ENCODE data around the gene STK16. TPM values are rescaled to one million over a fixed set of nuclear protein-coding genes. Genes with fewer than 3 reads are reported as not detected.

Gene STK16
- total RNA-seq, 1 donor from 2014 or later, result 15.2 TPM

- peak in 1 of 2 donors; percentile 90 for DNase-seq (ENCODE audit: low spot score in 2 of 2)
- Histone ChIP-seq H3K4me1 (peaks cover 5 to 22% of the 10 kb centered on the region in 2 donors), H3K27ac (peak overlapping the region; percentile 69 to 71), H3K36me3 (peaks cover 9 to 10% of the 10 kb centered on the region in 2 donors), H3K27me3 (no peaks in the 10 kb centered on the region), H3K9me3 (no peaks in the 10 kb centered on the region), H3K4me3 (peak overlapping the region in 1 of 2 donors; percentile 33)
- intact Hi-C loops (cut with DNase I), result loop anchor here (1.0 to 10.0 kb wide), 3 partner anchors 10 to 245 kb away; partner anchors contain the start of genes DNAJB2 and DNPEP
- no peak for TF ChIP-seq CTCF (IDR thresholded peaks at IDR 0.05)
Observed at GRCh38 chr2:219289537-219290361, 44.5 kb downstream of the STK16 start.

- TF ChIP-seq CTCF (IDR thresholded peaks at IDR 0.05), result no peak
- peaks cover 2 to 3% of the 10 kb centered on the region in 2 donors for H3K36me3 ChIP-seq
- peak overlapping the region; percentile 69 to 71 for H3K27ac ChIP-seq
- no peaks in the 10 kb centered on the region for H3K9me3 ChIP-seq
- no peak overlapping the region for H3K4me3 ChIP-seq
- DNase-seq (ENCODE audit: low spot score in 2 of 2), result peak in 1 of 2 donors; percentile 56
- H3K27me3 ChIP-seq, result no peaks in the 10 kb centered on the region
- peaks cover 5 to 25% of the 10 kb centered on the region in 2 donors for H3K4me1 ChIP-seq
- intact Hi-C loops (cut with DNase I), result loop anchor here (5.0 to 10.0 kb wide), 2 partner anchors 97 to 244 kb away; partner anchors contain the start of gene DNPEP
Observed at GRCh38 chr2:219290381-219291171, 45.3 kb downstream of the STK16 start.

- Histone ChIP-seq H3K4me3 (no peak overlapping the region), H3K4me1 (peaks cover 5 to 22% of the 10 kb centered on the region in 2 donors), H3K9me3 (no peaks in the 10 kb centered on the region), H3K36me3 (peaks cover 0 to 3% of the 10 kb centered on the region in 2 donors), H3K27me3 (no peaks in the 10 kb centered on the region), H3K27ac (no peak overlapping the region)
- DNase-seq (ENCODE audit: low spot score in 2 of 2), result peak in 1 of 2 donors; percentile 61
- no peak for TF ChIP-seq CTCF (IDR thresholded peaks at IDR 0.05)
- intact Hi-C loops (cut with DNase I), result loop anchor here (5.0 to 10.0 kb wide), 2 partner anchors 96 to 243 kb away; partner anchors contain the start of gene DNPEP
Observed at GRCh38 chr2:219291394-219291793, 46.1 kb downstream of the STK16 start.

- intact Hi-C loops (cut with DNase I), result loop anchor here (5.0 to 10.0 kb wide), 2 partner anchors 95 to 243 kb away; partner anchors contain the start of gene DNPEP
- Histone ChIP-seq H3K27me3 (no peaks in the 10 kb centered on the region), H3K27ac (no peak overlapping the region), H3K36me3 (no peaks in the 10 kb centered on the region), H3K4me3 (no peak overlapping the region), H3K9me3 (no peaks in the 10 kb centered on the region), H3K4me1 (peaks cover 5 to 20% of the 10 kb centered on the region in 2 donors)
- peak in 1 of 2 donors; percentile 61 for DNase-seq (ENCODE audit: low spot score in 2 of 2)
- no peak for TF ChIP-seq CTCF (IDR thresholded peaks at IDR 0.05)
Observed at GRCh38 chr2:219291910-219292490, 46.7 kb downstream of the STK16 start.

GRCh38 chr2:219292616-219293015 is 47.3 kb downstream of the STK16 start:
- H3K27me3 ChIP-seq, result no peaks in the 10 kb centered on the region
- TF ChIP-seq CTCF (IDR thresholded peaks at IDR 0.05), result no peak
- peaks cover 5 to 20% of the 10 kb centered on the region in 2 donors for H3K4me1 ChIP-seq
- intact Hi-C loops (cut with DNase I), result loop anchor here (5.0 to 10.0 kb wide), 2 partner anchors 95 to 242 kb away; partner anchors contain the start of gene DNPEP
- H3K4me3 ChIP-seq, result no peak overlapping the region
- H3K9me3 ChIP-seq, result no peaks in the 10 kb centered on the region
- peak in 1 of 2 donors; percentile 48 for DNase-seq (ENCODE audit: low spot score in 2 of 2)
- H3K27ac ChIP-seq, result no peak overlapping the region
- no peaks in the 10 kb centered on the region for H3K36me3 ChIP-seq

Measured in ascending aorta (tissue), 2 donors.